Superior temporal gyrus (tissue), 1 donor: ENCODE measurements around the gene MYO18A.

Experiments
- DNase-seq: peaks from one replicate; pipeline ENCODE4 v3.0.0-alpha.2; 2016; ENCODE audit errors: extremely low spot score

The MYO18A gene

GRCh38 chr17:29031488-29031887, 148.7 kb downstream of the MYO18A start:
- no peak for DNase-seq

- DNase-seq: no peak
Measured at GRCh38 chr17:29024316-29024952, 155.8 kb downstream of the MYO18A start.

- DNase-seq: no peak
Measured at GRCh38 chr17:29022074-29022473, 158.1 kb downstream of the MYO18A start.

GRCh38 chr17:29021226-29021625, 159.0 kb downstream of the MYO18A start:
- no peak for DNase-seq
